ENCODE measurements around the gene AGPAT1. TPM values are rescaled to one million over a fixed set of nuclear protein-coding genes. Genes with fewer than 3 reads are reported as not detected.

The AGPAT1 gene
- polyA plus RNA-seq, 5 donors = 65.1 to 83.4 (median 71.7) TPM

DNA sequence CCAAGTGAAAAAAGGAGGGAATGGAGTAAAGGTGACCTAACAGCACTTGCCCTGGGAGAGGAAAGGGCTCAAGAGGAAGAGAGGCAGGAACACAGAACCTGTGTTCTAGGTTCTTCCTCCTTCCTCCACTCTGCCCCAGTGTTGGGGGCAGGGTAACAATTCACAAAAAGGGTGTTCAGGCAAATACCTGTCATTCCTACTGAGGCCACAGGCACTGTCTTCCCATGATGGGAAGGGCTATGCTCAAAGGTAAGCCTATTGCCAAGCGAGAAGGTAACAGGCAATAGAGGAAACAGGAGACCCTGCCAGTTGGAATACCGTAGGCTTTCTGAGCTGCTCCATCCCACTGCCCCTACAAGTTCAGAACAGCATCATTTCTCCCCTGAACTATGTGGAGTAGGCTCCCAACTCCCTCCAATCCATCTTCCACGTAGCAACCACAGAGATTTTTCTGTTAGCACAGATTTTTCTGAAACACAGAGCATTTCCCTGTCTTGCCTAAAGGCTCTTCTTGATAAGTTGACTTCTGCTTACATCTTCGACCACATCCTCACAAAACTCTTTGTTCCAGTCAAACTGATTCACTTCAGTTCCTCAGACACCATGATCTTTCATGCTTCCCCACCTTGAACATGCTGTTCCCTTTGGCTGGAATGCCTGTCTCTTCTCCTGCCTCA, 2.7 kb downstream of the AGPAT1 start:
- DNase-seq = no peak

DNA sequence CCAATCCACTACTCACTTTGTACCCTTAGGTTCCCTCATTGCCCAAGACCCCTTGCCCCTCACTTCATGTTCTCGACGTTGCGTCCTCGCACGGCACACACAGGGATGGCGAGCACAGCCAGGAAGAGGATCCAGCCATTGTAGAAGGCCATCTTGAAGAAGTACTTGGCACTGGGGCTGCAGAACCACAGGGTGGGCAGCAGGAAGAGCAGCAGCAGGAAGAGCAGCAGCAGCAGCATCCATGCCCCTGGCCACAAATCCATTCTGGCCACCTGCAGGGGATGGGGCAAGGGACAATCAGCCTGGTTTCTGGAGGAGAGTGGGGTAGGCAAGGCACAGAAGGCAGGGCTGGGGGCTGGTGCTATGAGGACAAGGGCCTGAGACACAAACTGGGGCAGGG, 4.7 kb downstream of the AGPAT1 start:
- DNase-seq = no peak

DNA sequence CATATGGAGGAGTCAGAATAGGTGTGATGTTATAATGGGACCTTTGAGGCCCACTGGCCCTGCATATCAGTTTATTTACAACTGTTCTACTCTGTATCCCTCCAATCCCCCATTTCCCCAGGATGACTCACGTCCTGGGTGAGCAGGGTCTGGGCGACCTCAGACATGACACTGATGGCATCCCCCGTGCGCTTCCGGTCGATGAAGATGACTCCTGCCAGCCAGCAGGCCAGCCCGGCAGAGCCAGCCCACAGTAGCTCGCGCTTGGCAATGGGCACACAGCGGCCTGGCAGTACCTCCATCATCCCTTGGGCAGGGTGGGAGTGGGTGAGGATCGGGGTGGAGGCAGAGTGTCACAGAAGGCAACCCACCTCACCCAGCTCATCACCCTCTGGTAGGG, 5.6 kb downstream of the AGPAT1 start:
- DNase-seq = no peak

DNA sequence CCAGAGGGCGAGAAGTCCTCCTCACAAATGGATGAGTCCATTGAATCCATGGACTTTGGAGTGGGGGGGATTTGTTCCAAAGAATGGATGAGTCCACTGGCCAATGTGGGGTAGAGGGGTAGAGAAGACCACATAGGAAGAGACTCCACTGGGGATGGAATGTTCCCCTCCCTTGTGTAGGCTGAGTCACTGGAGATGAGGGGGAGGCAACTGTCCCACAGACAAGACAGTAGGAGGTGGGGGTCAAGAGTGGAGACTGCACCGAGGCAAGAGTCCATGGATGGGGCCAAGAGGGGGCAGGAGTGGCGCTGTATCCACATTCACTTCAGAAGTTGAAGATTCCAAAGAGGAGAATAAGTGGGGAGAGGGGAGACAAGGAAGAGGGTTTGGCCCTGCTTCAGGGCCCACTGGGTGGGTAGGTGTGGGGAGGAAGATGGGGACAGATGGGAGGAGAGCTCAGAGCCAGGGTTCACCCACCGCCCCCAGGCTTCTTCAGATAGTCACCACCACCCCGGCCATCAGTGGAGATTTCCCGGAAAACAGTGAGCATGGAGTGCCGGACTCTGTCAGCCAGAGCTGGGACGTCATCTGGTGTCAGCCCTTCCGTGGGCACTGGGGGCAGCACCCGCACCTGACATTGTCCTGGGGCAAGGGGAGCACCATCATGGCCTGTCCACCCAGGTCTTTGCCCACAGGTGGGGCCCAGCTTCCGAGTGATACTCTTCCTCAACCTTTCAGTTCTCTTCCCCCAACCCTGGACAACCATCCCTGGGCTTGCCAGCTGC, 6.9 kb downstream of the AGPAT1 start:
- no peak for DNase-seq

DNA sequence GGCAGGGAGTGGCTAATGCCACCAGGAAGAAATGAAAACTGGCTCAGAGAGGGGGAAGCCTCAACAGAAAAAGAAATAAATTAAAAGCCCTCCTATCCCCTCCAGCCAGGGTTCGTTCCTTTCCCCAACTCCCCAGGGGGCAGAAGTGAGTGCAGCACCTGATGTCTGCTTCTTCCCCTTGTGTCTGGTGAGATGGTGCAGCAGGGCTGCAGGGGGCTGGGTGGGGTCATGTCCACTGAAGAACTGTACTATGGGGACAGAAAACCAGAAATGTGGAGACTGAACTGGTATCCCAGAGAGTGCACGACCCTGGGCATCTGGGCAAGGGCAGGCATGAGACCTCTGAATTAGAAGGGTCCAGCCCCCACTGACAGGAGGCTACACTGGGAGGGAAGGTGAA, 7.5 kb downstream of the AGPAT1 start:
- DNase-seq = no peak

DNA sequence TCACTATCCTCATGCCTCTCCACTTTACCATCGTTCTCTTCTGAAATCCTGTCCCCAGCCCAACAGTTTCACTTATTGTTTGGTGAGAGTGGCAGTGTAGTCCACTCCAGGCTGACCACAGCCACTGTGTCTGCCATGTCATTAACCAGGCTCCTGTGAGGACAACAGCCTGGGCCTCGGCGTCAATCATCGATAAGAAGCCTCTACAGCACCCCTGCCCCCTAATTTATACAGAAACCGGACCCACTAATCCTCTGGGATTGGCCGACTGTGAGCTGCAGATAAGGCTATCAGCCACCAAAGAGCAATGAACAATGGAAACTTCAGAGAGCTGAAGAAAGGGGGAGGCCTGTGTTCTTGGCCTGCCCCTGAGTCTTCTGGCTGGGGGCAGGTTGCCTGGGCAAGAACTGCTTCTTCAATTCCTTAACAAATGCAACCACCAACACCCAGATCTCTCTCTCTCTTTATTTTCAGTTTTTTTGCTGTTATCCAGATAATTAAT, 8.1 kb downstream of the AGPAT1 start:
- no peak for DNase-seq

DNA sequence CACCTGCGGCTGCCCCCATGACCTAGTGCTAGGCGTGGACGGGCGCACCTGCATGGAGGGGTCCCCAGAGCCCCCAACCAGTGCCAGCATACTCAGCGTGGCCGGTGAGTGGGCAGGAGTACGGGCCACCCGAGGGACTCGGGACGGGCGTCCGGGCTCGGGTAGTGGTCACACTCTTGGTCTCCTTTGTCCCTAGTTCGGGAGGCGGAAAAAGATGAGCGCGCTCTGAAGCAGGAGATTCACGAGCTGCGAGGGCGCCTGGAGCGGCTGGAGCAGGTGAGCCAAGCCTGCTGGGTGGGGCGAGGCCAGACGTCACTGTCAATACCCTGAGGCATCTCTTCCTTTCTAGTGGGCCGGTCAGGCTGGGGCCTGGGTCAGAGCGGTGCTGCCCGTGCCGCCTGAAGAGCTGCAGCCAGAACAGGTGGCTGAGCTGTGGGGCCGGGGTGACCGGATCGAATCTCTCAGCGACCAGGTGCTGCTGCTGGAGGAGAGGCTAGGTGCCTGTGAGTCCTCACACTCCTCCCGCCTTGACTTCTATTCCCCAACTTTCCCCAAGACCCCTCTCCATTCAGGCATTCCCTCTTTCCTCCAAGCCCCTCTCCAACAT, 8.6 kb downstream of the AGPAT1 start:
- DNase-seq = no peak

DNA sequence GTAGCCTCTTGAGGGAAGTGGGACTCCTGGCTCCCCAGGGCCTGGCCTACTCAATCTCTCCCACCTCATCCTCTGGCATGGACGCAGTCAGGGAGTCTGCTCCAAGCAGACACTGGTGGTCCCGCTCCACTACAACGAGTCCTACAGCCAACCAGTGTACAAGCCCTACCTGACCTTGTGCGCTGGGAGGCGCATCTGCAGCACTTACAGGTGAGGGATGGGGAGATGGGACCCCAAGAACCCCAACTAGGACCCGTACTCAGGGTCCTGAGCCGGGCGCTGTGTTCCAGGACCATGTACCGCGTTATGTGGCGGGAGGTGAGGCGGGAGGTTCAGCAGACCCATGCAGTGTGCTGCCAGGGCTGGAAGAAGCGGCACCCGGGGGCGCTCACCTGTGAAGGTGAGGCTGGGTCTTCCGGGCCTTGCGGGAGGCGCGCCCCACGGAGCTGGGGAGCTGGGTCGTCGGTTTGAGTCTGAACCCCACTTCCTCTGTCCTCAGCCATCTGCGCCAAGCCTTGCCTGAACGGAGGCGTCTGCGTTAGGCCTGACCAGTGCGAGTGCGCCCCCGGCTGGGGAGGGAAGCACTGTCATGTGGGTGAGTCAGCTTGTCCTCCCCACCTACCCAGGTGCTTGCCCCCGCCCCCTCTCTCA, 9.3 kb downstream of the AGPAT1 start:
- no peak for DNase-seq

DNA sequence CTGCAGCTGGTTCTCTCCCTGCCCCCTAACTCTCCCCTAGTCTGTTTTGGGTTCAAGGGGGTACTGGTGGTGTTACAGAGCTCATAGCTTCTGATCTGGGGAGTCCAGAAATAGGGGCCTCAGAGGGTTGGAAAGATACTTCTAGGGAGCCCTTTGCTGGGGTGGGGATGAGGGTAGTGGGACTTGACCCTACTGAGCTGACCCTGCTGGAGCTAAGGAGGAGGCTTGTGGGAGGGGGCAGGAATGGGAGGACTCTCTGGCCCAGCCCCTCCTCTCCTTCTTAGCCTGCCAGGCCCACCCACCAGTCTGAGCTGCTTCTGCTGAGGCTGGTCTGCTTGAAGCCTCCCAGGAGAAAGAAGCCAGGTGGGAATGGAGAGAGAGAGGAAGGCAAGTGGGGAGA, 11.6 kb downstream of the AGPAT1 start, which contains the start of gene EGFL8:
Gene EGFL8 (plus strand): TSS at position 301 of the 400 bp plus-strand sequence. CDS start 1,571 bp downstream, outside the sequence.
- DNase-seq = no peak

DNA sequence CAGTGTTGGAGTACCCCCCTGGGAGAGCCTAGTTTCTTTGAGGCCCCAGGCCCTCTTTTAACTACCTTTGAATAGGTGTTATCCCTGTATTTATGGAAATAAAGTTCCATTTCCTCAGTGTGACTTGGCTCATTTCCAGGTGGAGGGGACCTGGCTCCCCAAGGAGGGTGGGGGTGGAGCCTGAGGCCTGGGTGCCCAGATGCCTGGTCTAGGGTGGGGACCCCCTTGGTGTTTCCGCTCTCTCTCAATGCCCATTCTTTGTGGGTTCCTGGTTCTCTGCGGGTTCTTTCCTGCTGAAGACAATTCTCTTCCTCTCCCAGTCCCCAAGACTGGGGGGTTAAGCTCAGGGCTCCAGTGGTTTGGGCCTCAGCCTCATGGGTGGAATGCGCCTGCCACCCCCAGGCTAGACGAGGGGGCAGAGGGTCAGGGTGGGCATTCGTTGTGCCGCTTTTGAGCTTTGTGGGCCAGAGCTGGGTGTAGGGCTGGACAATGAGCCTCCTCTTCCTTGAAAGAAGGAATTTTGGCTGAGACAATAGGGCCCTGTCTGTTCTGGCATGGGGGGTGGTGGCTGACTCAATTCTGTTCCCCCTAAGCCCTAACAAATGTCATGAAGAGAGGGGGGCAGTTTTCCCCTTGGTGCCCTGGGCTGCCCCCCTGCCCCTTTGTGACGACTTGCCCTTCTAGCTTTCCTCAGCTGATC, 12.2 kb downstream of the AGPAT1 start:
- DNase-seq = no peak

DNA sequence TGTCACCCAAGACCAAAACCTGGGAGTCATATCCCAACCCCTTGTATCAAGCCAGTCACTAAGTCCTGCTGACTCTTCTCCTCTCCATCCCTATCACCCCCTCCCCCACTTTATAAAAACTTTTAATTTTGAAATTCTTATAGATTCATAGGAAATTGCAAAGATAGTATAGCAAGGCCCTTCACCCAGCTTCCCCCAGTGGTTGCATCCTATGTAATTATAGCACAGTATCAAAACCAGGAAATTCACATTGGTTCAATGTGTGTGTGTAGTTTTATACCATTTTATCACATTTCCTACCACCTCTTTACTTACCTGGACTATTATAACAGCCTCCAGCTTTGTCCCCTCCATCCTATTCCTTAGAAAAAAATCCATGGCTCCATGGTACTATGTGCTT, 17.8 kb downstream of the AGPAT1 start:
- no peak for DNase-seq

DNA sequence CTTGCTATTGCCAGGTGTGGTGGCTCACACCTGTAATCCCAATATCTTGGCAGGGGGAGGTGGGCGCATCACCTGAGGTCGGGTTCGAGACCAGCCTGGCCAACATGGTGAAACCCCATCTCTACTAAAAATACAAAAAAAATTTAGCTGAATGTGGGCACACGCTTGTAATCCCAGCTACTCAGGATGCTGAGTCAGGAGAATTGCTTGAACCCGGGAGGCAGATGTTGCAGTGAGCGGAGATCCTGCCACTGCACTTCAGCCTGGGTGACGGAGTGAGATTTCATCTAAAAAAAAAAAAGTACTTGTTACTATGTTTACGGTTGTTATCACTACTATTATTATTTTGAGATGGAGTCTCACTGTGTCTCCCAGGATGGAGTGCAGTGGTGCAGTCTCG, 19.0 kb downstream of the AGPAT1 start:
- DNase-seq = no peak

DNA sequence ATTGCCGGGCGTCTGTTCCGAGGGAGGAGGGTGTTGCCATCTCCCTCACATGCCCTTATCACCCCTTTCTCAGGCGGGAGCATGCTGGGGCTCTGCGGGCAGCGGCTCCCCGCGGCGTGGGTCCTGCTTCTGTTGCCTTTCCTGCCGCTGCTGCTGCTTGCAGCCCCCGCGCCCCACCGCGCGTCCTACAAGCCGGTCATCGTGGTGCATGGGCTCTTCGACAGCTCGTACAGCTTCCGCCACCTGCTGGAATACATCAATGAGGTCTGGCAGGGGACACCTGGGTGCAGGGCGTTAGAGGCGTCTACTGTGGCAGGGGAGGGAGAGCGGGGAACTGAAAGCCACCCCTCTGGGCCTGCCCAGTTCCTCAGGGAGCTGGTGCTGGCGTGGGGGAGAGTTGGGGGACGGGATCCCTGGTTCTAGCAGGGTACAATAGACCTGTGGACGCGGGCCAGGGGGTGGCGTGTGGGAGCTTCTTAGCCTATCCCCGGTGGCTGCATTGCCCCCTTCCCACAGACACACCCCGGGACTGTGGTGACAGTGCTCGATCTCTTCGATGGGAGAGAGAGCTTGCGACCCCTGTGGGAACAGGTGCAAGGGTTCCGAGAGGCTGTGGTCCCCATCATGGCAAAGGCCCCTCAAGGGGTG, 21.2 kb downstream of the AGPAT1 start:
- no peak for DNase-seq

DNA sequence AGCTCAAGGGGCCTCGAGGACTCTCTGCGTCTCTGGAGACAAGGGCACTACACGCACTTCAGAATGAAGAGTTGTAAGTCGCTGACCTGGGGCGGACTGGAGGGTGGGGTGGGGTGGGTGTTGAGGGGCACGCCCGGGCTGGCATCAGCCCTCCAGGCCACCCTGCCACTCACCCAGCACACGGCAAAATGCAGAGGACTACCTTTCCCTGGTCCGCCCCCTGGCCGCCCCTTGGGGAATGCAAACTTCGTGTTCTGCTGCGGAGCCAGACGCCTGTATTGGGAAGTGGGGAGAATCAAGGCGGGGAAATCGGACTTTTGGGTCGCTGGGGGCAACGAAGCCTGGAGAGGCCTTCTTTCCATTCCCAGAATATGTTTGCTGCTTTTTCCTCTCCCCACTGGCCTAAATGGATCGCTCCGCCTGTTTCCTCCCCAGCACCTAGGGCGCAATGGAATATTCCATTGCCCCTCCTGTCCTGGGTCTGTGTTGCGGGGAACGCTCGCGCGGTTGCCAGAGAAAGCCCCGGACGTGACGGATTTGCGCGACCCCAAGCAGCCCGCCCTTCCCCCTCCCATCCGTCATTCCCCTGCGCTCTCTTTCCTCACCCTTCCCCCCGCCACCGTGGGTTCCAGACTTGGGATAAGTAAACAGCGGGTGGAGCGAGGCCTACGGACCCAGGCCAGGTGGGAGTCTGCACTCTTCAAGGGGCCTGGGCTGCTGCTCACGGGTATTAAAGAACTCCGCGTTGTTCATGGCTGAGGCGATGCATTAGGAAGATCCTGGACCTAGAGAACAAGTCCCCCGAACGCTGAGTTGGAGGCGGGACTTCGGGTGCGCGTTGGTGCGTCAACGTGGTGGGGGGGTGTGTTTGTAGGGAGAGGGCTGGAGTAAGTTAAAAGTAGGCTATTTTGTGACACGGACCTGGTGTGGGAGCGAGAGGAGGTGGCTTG, 22.0 kb downstream of the AGPAT1 start, which contains the start of gene PPT2:
Gene PPT2 (plus strand): TSS at position 578 of the 950 bp plus-strand sequence. CDS start 454 bp downstream, outside the sequence.
- peak; percentile 94 to 95 for DNase-seq

DNA sequence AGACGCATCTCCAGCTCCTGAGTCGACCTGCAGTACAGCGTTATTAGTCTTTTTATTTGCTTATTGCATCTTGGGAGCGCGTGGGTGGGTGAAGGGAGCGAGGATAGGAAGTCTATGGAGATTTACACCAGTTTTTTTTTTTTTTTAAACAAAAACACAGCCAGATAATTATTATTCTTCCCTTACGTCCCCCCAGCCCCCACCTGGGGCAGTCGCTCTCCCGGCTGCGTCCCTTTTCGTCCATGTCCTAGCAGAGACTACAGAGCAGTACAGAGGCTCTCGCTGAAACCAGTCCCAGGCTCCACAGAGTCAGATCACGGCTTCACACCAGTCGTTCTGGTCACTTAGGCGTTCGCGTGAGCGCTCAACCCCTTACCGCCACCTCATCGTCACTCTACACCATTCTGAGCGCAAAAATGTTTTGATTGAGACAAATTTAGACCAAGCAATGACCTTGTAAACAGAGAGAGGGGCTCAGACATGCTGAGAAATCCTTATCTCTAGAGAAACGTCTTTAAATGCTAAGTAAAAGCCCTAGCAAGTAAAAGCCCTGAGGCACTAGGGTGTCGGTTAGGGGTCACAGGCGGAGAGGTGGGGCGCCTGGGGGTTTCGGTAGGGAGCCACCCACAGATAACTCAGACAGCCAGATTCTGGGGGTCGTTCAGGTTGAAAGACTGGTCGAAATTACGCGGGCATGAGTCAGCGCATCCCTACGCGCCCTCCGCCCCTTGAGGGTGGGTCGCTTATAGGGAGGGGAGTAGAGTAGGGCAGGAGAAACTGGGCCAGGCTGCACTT, 22.9 kb downstream of the AGPAT1 start:
- DNase-seq = no peak

DNA sequence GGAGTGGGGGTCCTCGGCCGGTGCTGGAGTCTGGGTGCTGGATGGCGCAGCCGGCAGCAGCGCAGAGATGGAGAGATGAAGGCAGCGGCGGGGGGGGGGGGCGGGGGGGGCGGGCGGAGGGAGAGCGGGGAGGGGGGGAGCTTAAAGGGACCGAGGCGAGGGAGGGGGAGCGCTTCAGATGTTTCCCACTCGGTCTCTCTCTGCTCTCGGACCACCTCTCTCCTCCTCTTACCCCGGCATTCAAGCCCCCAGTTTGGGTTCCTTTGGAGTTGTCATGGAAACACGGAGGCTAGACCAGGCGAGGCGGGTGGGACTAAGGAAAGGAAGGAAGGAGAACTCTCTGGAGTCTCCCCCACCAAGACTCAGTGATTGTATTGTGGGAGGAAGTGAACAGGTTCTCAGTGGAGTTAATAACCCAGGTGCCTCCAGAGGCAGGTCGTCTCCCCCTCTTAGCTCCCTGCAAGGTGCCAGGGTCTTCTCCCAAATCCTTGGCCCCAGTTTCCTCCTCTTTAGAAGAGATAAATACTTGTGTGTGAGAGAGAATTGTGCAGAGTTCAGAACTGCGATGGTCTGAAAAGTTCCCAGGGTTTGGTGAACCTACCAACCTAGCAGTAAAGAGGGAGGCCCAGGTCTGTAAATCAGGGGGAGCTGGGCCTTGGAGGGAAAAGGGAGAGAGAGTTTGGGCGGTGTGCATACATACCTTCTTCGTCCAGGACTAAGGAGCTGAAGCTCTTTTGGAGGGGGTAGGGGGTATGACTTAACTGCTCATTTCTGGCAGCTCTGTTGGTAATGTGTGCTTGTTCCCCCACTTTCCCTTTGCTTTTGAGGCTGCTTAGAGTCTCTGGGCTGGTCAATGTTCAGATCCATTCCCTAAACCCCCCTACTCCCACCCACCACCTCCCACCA, 23.8 kb downstream of the AGPAT1 start, which contains the start of gene PRRT1:
Gene PRRT1 (minus strand): TSS at position 77 of the 906 bp plus-strand sequence. CDS start 112 bp downstream, outside the sequence.
- no peak for DNase-seq

DNA sequence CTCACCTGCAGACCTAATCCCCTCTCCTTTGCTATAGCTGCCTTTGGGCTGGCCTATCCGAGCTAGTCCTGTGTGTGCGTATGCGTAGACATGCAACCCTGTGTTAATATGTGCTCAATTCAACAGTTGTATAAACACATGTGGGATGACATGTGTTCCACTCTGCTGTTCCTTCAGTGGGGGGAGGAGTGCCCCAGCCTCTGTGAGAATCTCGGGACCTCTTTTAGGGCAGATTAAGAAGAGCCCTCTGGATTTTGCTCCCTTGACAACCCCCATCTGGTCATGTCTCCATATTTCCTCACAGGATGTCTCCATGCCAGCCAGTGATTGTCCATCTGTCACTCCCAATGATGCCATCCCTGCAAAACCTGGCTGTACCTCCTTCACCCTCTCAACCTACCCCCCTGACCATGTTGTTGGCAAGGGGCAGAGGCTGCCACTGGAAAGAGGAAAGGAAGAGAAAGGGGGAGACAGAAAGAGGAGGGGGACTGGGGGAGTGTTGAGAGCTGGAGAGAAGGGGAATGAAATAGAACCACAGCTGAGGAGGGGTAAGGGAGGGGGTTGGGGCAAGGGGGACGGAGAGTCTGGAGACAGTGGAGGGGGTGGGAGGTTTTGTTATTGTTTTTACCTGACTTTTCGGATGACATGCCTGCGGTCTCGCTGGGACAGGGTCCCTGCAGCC, 24.6 kb downstream of the AGPAT1 start:
- no peak for DNase-seq

Data from right lung (tissue), 5 donors.